Measurements from ENCODE around the gene ATF4.

GRCh38 chr22:39476664-39477063 is 43.7 kb upstream of the ATF4 start:
- TF ChIP-seq, protein P1, sequence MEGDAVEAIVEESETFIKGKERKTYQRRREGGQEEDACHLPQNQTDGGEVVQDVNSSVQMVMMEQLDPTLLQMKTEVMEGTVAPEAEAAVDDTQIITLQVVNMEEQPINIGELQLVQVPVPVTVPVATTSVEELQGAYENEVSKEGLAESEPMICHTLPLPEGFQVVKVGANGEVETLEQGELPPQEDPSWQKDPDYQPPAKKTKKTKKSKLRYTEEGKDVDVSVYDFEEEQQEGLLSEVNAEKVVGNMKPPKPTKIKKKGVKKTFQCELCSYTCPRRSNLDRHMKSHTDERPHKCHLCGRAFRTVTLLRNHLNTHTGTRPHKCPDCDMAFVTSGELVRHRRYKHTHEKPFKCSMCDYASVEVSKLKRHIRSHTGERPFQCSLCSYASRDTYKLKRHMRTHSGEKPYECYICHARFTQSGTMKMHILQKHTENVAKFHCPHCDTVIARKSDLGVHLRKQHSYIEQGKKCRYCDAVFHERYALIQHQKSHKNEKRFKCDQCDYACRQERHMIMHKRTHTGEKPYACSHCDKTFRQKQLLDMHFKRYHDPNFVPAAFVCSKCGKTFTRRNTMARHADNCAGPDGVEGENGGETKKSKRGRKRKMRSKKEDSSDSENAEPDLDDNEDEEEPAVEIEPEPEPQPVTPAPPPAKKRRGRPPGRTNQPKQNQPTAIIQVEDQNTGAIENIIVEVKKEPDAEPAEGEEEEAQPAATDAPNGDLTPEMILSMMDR (conservative IDR thresholded peaks at IDR 0.05): no peak
- no peak for TF ChIP-seq EZH2 (IDR thresholded peaks at IDR 0.05; ENCODE audit: low read depth)

Data from PC-9 (cell line).